GM12878 (cell line): ENCODE results near the gene POTEF. TPM values are rescaled to one million over a fixed set of nuclear protein-coding genes. Genes with fewer than 3 reads are reported as not detected.
A peak's percentile ranks its signal among the peaks of the same experiment; 100 is the strongest.
"Not testable (repeated sequence)": the region's sequence is repeated elsewhere in the genome, so short reads cannot be mapped to it uniquely, and the experiment has no call there.

Experiments
- ATAC-seq: fragments of 200-7000 bp; cut with Tn5 transposase; 3 replicates; pipeline ENCODE4 v1.9.1; 2020; ENCODE audit warnings: mild to moderate bottlenecking, moderate library complexity
- BruUV-seq: library from RNA; stranded (reverse); fragments of 400-500 nt; replicated peaks from 2 replicates; lab custom pipeline; 2021; lab: Mats Ljungman, UMichigan
- CTCF ChIA-PET: fragments of 300-600 bp; sonication (Branson Sonifier 250); formaldehyde crosslinking; extraction: SDS; loops from one replicate; lab custom pipeline; 2021; ENCODE audit warnings: inconsistent platforms; lab: Yijun Ruan, JAX
- POLR2A ChIA-PET: fragments of 350-600 bp; formaldehyde crosslinking; extraction: SDS; loops from one replicate; lab custom pipeline; 2021; ENCODE audit warnings: inconsistent platforms; lab: Charles Lee
- RAD21 ChIA-PET: fragments of 300-600 bp; sonication (Branson Sonifier 250); formaldehyde crosslinking; loops from one replicate; lab custom pipeline; 2023; ENCODE audit warnings: antibody characterized with exemption; ENCODE audit not compliant: unreplicated experiment; lab: Charles Lee
- SMC1A ChIA-PET: fragments of 300-600 bp; sonication (Branson Sonifier 250); formaldehyde crosslinking; loops from one replicate; lab custom pipeline; 2023; ENCODE audit not compliant: unreplicated experiment, uncharacterized antibody; lab: Charles Lee
- DNase-seq: peaks from one replicate; pipeline ENCODE4 v3.0.0-alpha.2; 2011; ENCODE audit warnings: low read depth, low spot score
- FAIRE-seq: peaks from 3 replicates; lab custom pipeline; 2011; peaks lifted over from hg19 to GRCh38; lab: Jason Lieb, UNC
- H2AFZ ChIP-seq: 2 replicates; pipeline ENCODE4 v1.6.0; 2011; ENCODE audit warnings: low read depth, low read length, control low read depth; ENCODE audit not compliant: control insufficient read depth
- H3K27ac ChIP-seq: 2 replicates; pipeline ENCODE4 v1.5.1; 2011; ENCODE audit warnings: control low read depth; ENCODE audit not compliant: control insufficient read depth, insufficient read depth
- H3K27me3 ChIP-seq, 2 experiments: replicated peaks in 1 of 2; 2 replicates each; pipeline versions ENCODE4 v1.6.0 to v1.6.1; 2011; ENCODE audit warnings: low read length in 1 of 2; ENCODE audit not compliant: control insufficient read depth in 2 of 2, insufficient read depth in 2 of 2
- H3K36me3 ChIP-seq, 2 experiments: 2 replicates each; pipeline ENCODE4 v1.5.1; 2011; ENCODE audit warnings: low read length in 1 of 2; ENCODE audit not compliant: control insufficient read depth in 2 of 2, insufficient read depth in 2 of 2
- H3K4me1 ChIP-seq: 2 replicates; pipeline ENCODE4 v1.6.1; 2011; ENCODE audit warnings: mild to moderate bottlenecking, low read length, moderate library complexity, mixed read lengths; ENCODE audit not compliant: control insufficient read depth, insufficient read depth
- H3K4me2 ChIP-seq: 2 replicates; pipeline ENCODE4 v1.6.0; 2011; ENCODE audit warnings: control low read depth; ENCODE audit not compliant: control insufficient read depth, insufficient read depth
- H3K4me3 ChIP-seq: fragments of 200-600 bp; sonication (generic); 2 replicates; pipeline ENCODE4 v1.5.1; 2016
- H3K79me2 ChIP-seq: 2 replicates; pipeline ENCODE4 v1.6.0; 2011; ENCODE audit warnings: low read length; ENCODE audit not compliant: control insufficient read depth, insufficient read depth
- H3K9ac ChIP-seq: 2 replicates; pipeline ENCODE4 v1.8.0; 2011; ENCODE audit warnings: low read length, control low read depth, mixed read lengths; ENCODE audit not compliant: control insufficient read depth, insufficient read depth
- H3K9me3 ChIP-seq: replicated peaks from 3 replicates; pipeline ENCODE4 v1.5.1; 2011; ENCODE audit warnings: mild to moderate bottlenecking, low read length; ENCODE audit not compliant: control insufficient read depth, insufficient read depth
- H4K20me1 ChIP-seq: 2 replicates; pipeline ENCODE4 v1.6.0; 2011; ENCODE audit not compliant: control insufficient read depth, insufficient read depth
- BHLHE40 ChIP-seq, 2 experiments: fragments of 450-650 bp in 1 of 2; IDR thresholded peaks; 2 replicates each; pipeline ENCODE4 v1.6.1; 2011 to 2017; ENCODE audit warnings: low read depth in 2 of 2, borderline replicate concordance in 1 of 2, improper control_type of control experiment in 1 of 2, low read length in 1 of 2, mild to moderate bottlenecking in 1 of 2
- WGBS: methylation state at CpG from one replicate; pipeline ENCODE4 v1.1.6; 2016; ENCODE audit warnings: low lambda C conversion rate; ENCODE audit not compliant: insufficient replicate concordance, insufficient coverage; ENCODE audit errors: missing lambda C conversion rate; 5-methylcytosine and 5-hydroxymethylcytosine counted together
- in situ Hi-C: fragments of 300-500 bp; cut with MboI; formaldehyde crosslinking; loops from 9 replicates; pipeline ENCODE4 v1.14.3; 2018; ENCODE audit warnings: mixed read lengths
- intact Hi-C: fragments of 100-400 bp; cut with micrococcal nuclease; formaldehyde crosslinking; loops from one replicate; pipeline ENCODE4 v1.14.2; 2022; ENCODE audit not compliant: unreplicated experiment
- polyA plus RNA-seq, 11 experiments: library from polyadenylated mRNA; depleted of rRNA in 4 of 11; unstranded in 6 of 11; stranded (reverse) in 5 of 11; fragments of >200 nt; fragmentation: Nextera tagmentation in 4 of 11; fragmentation: Illumina TruSeq in 1 of 11; extraction: Ambion mirVana in 4 of 11; extraction: Trizol in 1 of 11; gene quantifications; 1 replicate in 1 of 11; 2 replicates in 10 of 11; pipeline versions ENCODE4 v1.2.1 to v1.2.3, GENCODE V29; 2011 to 2016; ENCODE audit warnings: inconsistent platforms in 2 of 11, missing spikeins in 2 of 11, low read depth in 1 of 11
- total RNA-seq, 4 experiments: library from RNA; depleted of rRNA in 3 of 4; stranded (reverse); fragments of >200 nt in 3 of 4; fragmentation: Illumina TruSeq in 1 of 4; extraction: Trizol in 1 of 4; gene quantifications; 2 replicates each; pipeline versions ENCODE4 v1.2.1 to v1.2.3, GENCODE V29; 2013 to 2021

Gene POTEF
- total and polyA plus RNA-seq, 10 of the 15 experiments (the other 5 are each of a cell fraction or from before 2014, with no cell fraction given) = 0.03 TPM; not detected in 9

- H3K4me2 ChIP-seq, H4K20me1 ChIP-seq, RAD21 ChIA-PET, H3K4me1 ChIP-seq, H3K9ac ChIP-seq, POLR2A ChIA-PET, H3K4me3 ChIP-seq, DNase-seq, intact Hi-C loops, in situ Hi-C loops, CTCF ChIA-PET, BruUV-seq, H3K36me3 ChIP-seq, H3K9me3 ChIP-seq, H3K27ac ChIP-seq, H3K27me3 ChIP-seq, ATAC-seq, H3K79me2 ChIP-seq, H2AFZ ChIP-seq: not testable (repeated sequence)
- SMC1A ChIA-PET = interaction anchor here (0.8 kb wide), 1 partner anchor 38 kb away, joined by 3 read pairs; no protein-coding TSS in a partner anchor
- WGBS = 83% methylated on average over 11 of the region's 13 CpGs
- peak; percentile 74 for FAIRE-seq
- 0 out of 4 replicates have a peak, but pooled peaks of 1 of the 2 experiments have one; percentile 26 for TF ChIP-seq BHLHE40 (IDR thresholded peaks at IDR 0.05; ENCODE audit: borderline replicate concordance in 1 of 2, low read depth in 2 of 2, low read length in 1 of 2)
These were observed 13.6 kb upstream of the POTEF start for GRCh38 chr2:130142396-130143265.

GRCh38 chr2:130141645-130142370 is 12.8 kb upstream of the POTEF start:
- BruUV-seq, H3K27ac ChIP-seq, H3K9ac ChIP-seq, SMC1A ChIA-PET, FAIRE-seq, ATAC-seq, H3K9me3 ChIP-seq, H3K4me2 ChIP-seq, in situ Hi-C loops, H3K4me1 ChIP-seq, RAD21 ChIA-PET, H3K27me3 ChIP-seq, H3K79me2 ChIP-seq, H3K36me3 ChIP-seq, CTCF ChIA-PET, POLR2A ChIA-PET, H3K4me3 ChIP-seq, DNase-seq, intact Hi-C loops, H4K20me1 ChIP-seq, H2AFZ ChIP-seq: not testable (repeated sequence)
- 66% methylated on average over 15 of the region's 22 CpGs for WGBS

- POLR2A ChIA-PET, H2AFZ ChIP-seq, FAIRE-seq, H3K79me2 ChIP-seq, intact Hi-C loops, BruUV-seq, CTCF ChIA-PET, RAD21 ChIA-PET, H3K36me3 ChIP-seq, SMC1A ChIA-PET, H3K4me2 ChIP-seq, in situ Hi-C loops, H4K20me1 ChIP-seq, H3K9me3 ChIP-seq, DNase-seq, H3K4me1 ChIP-seq, ATAC-seq, H3K9ac ChIP-seq, H3K4me3 ChIP-seq, H3K27ac ChIP-seq, H3K27me3 ChIP-seq: not testable (repeated sequence)
- WGBS = 80% methylated on average over 3 of the region's 6 CpGs
These were observed 12.0 kb upstream of the POTEF start for GRCh38 chr2:130141002-130141401.
